GM08714 (cell line): ENCODE measurements around the gene TMEM19.

Source experiments
- H3K4me3 ChIP-seq: fragments of 200-500 bp; sonication (Bioruptor generic); 2 replicates; pipeline ENCODE4 v1.5.1; 2014; ENCODE audit warnings: mild to moderate bottlenecking, low read length, inconsistent platforms
- ZNF274 ChIP-seq: IDR thresholded peaks from 2 replicates; pipeline ENCODE4 v1.6.1; 2012; ENCODE audit warnings: mild to moderate bottlenecking, low read depth, low read length

TMEM19 gene

GRCh38 chr12:71685914-71686657, at the start of gene TMEM19:
TSS of gene TMEM19 (plus strand) at chr12:71686082. CDS start at chr12:71686681, 599 bp downstream.
- peak within 1 kb of the TSS; percentile 88 for H3K4me3 ChIP-seq
- no peak for TF ChIP-seq ZNF274

GRCh38 chr12:71636704-71637115, 49.2 kb upstream of the TMEM19 start:
- TF ChIP-seq ZNF274 = no peak
- H3K4me3 ChIP-seq = no peak overlapping the region

GRCh38 chr12:71638499-71638898, 47.4 kb upstream of the TMEM19 start:
- H3K4me3 ChIP-seq = no peak overlapping the region

GRCh38 chr12:71639341-71639760, 46.5 kb upstream of the TMEM19 start:
- H3K4me3 ChIP-seq = no peak overlapping the region

More at GRCh38 chr12:71638499-71638898, 47.4 kb upstream of the TMEM19 start:
- no peak for TF ChIP-seq ZNF274

GRCh38 chr12:71640316-71640715, 45.6 kb upstream of the TMEM19 start:
- H3K4me3 ChIP-seq = no peak overlapping the region
- TF ChIP-seq ZNF274 = no peak

More at GRCh38 chr12:71639341-71639760, 46.5 kb upstream of the TMEM19 start:
- TF ChIP-seq ZNF274 = no peak

GRCh38 chr12:71641390-71641789, 44.5 kb upstream of the TMEM19 start:
- no peak for TF ChIP-seq ZNF274
- no peak overlapping the region for H3K4me3 ChIP-seq

GRCh38 chr12:71642264-71642663, 43.6 kb upstream of the TMEM19 start:
- TF ChIP-seq ZNF274 = no peak
- H3K4me3 ChIP-seq = no peak overlapping the region

- no peak for TF ChIP-seq ZNF274
Observed at GRCh38 chr12:71645268-71645667, 40.6 kb upstream of the TMEM19 start.

GRCh38 chr12:71646512-71646911, 39.4 kb upstream of the TMEM19 start:
- no peak overlapping the region for H3K4me3 ChIP-seq
- no peak for TF ChIP-seq ZNF274

More at GRCh38 chr12:71645268-71645667, 40.6 kb upstream of the TMEM19 start:
- H3K4me3 ChIP-seq = no peak overlapping the region

GRCh38 chr12:71648537-71648936, 37.3 kb upstream of the TMEM19 start:
- no peak for TF ChIP-seq ZNF274
- H3K4me3 ChIP-seq = no peak overlapping the region

GRCh38 chr12:71649401-71649800, 36.5 kb upstream of the TMEM19 start:
- TF ChIP-seq ZNF274 = no peak
- no peak overlapping the region for H3K4me3 ChIP-seq

- H3K4me3 ChIP-seq = no peak overlapping the region
- TF ChIP-seq ZNF274 = no peak
Observed at GRCh38 chr12:71652656-71653055, 33.2 kb upstream of the TMEM19 start.

GRCh38 chr12:71653137-71653536, 32.7 kb upstream of the TMEM19 start:
- TF ChIP-seq ZNF274 = no peak
- H3K4me3 ChIP-seq = no peak overlapping the region

GRCh38 chr12:71654200-71654599, 31.7 kb upstream of the TMEM19 start:
- no peak overlapping the region for H3K4me3 ChIP-seq

GRCh38 chr12:71655495-71655894, 30.4 kb upstream of the TMEM19 start:
- TF ChIP-seq ZNF274 = no peak
- H3K4me3 ChIP-seq = no peak overlapping the region

More at GRCh38 chr12:71654200-71654599, 31.7 kb upstream of the TMEM19 start:
- TF ChIP-seq ZNF274 = no peak
